Loucy (cell line): Measurements from ENCODE around the gene IMMT.

ENCODE experiments used
- H2AFZ ChIP-seq: fragments of 200-600 bp; sonication (generic); 2 replicates; pipeline ENCODE4 v1.6.0; 2016; ENCODE audit warnings: antibody characterized with exemption, mild to moderate bottlenecking, low read length, moderate library complexity
- H3F3A ChIP-seq: fragments of 200-600 bp; 2 replicates; pipeline ENCODE4 v1.6.0; 2016; ENCODE audit warnings: antibody characterized with exemption, low read depth, mild to moderate bottlenecking
- H3K27me3 ChIP-seq: fragments of 200-600 bp; sonication (generic); 2 replicates; pipeline ENCODE4 v1.6.1; 2014; ENCODE audit warnings: low read length, mild to moderate bottlenecking; ENCODE audit not compliant: insufficient read depth, poor library complexity, severe bottlenecking
- H3K36me3 ChIP-seq: fragments of 200-600 bp; sonication (generic); 2 replicates; pipeline ENCODE4 v1.6.1; 2016; ENCODE audit warnings: low read length; ENCODE audit not compliant: insufficient read depth
- H3K4me1 ChIP-seq: fragments of 200-600 bp; sonication (generic); 2 replicates; pipeline ENCODE4 v1.5.1; 2014; ENCODE audit warnings: low read length, mild to moderate bottlenecking; ENCODE audit not compliant: insufficient read depth, poor library complexity, severe bottlenecking
- H3K4me2 ChIP-seq: fragments of 200-600 bp; sonication (generic); 2 replicates; pipeline ENCODE4 v1.6.0; 2014; ENCODE audit warnings: antibody characterized with exemption, low read length, low read depth, mild to moderate bottlenecking; ENCODE audit not compliant: poor library complexity, severe bottlenecking
- H3K4me3 ChIP-seq: fragments of 200-600 bp; sonication (generic); 2 replicates; pipeline ENCODE4 v1.5.1; 2014; ENCODE audit warnings: low read length, mild to moderate bottlenecking, mixed read lengths; ENCODE audit not compliant: poor library complexity, severe bottlenecking
- H3K79me2 ChIP-seq: fragments of 200-600 bp; sonication (generic); 2 replicates; pipeline ENCODE4 v1.6.1; 2014; ENCODE audit warnings: low read length; ENCODE audit not compliant: insufficient read depth
- H3K9ac ChIP-seq: fragments of 200-600 bp; sonication (generic); 2 replicates; pipeline ENCODE4 v1.6.0; 2014; ENCODE audit warnings: mild to moderate bottlenecking, low read depth, low read length, moderate library complexity; ENCODE audit not compliant: poor library complexity, severe bottlenecking
- H3K9me2 ChIP-seq: fragments of 200-600 bp; sonication (generic); replicated peaks from 2 replicates; pipeline ENCODE4 v1.6.1; 2016; ENCODE audit warnings: low read depth, low read length, mixed read lengths
- H3K9me3 ChIP-seq: fragments of 200-600 bp; sonication (generic); 2 replicates; pipeline ENCODE4 v1.6.1; 2014; ENCODE audit warnings: mild to moderate bottlenecking, antibody characterized with exemption, low read length, low read depth; ENCODE audit not compliant: insufficient read depth
- H4K20me1 ChIP-seq: fragments of 200-600 bp; sonication (generic); 2 replicates; pipeline ENCODE4 v1.6.0; 2014; ENCODE audit warnings: antibody characterized with exemption, low read length, mild to moderate bottlenecking; ENCODE audit not compliant: insufficient read depth, poor library complexity, severe bottlenecking
- EZH2phosphoT487 ChIP-seq: fragments of 200-600 bp; IDR thresholded peaks from 2 replicates; pipeline ENCODE4 v1.6.1; 2018; ENCODE audit warnings: antibody characterized with exemption, mild to moderate bottlenecking, moderate library complexity, borderline replicate concordance
- TF ChIP-seq, protein P1 (sequence below): fragments of 200-600 bp; sonication (generic); conservative IDR thresholded peaks from 2 replicates; pipeline ENCODE4 v1.5.1; 2014; ENCODE audit warnings: mild to moderate bottlenecking, antibody characterized with exemption, low read length

The IMMT gene

DNA sequence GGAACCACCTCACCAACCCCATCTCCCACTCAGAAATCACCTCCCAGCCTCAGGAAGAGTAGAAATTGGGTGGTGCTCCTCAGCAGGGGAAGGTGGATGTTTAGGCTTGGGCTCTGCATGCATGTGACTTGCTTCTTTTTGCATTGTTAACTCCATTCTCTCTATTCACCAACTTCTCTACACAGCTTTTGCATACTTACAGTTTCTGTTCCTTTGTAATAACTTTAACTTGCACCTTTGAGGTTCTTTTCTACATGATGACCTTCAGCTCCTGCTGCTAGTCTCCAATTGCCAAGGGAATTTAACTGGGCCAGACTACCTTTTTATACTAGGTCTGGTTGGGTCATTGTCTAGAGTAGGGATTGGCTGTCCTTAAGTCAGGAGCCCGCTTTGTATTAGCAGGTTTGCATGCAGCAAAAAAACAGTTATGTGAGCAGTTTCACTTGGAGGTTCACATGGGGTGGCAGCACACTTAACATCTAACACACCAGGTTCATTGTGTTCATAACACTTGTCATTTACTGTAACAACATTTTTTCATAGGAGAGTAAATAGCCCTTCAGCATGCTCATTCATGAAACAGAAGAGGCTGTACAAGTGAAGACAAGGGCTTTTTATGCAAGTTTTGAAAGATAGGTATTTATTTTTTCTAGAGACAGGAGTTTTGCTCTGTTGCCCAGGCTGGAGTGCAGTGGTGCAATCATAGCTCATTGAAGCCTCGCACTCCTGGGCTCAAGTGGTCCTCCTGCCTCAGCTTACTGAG is 16.0 kb upstream of the IMMT start:
- TF ChIP-seq EZH2phosphoT487, result no peak
- TF ChIP-seq, protein P1, sequence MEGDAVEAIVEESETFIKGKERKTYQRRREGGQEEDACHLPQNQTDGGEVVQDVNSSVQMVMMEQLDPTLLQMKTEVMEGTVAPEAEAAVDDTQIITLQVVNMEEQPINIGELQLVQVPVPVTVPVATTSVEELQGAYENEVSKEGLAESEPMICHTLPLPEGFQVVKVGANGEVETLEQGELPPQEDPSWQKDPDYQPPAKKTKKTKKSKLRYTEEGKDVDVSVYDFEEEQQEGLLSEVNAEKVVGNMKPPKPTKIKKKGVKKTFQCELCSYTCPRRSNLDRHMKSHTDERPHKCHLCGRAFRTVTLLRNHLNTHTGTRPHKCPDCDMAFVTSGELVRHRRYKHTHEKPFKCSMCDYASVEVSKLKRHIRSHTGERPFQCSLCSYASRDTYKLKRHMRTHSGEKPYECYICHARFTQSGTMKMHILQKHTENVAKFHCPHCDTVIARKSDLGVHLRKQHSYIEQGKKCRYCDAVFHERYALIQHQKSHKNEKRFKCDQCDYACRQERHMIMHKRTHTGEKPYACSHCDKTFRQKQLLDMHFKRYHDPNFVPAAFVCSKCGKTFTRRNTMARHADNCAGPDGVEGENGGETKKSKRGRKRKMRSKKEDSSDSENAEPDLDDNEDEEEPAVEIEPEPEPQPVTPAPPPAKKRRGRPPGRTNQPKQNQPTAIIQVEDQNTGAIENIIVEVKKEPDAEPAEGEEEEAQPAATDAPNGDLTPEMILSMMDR, result no peak
- no peak overlapping the region for H3K9ac ChIP-seq

DNA sequence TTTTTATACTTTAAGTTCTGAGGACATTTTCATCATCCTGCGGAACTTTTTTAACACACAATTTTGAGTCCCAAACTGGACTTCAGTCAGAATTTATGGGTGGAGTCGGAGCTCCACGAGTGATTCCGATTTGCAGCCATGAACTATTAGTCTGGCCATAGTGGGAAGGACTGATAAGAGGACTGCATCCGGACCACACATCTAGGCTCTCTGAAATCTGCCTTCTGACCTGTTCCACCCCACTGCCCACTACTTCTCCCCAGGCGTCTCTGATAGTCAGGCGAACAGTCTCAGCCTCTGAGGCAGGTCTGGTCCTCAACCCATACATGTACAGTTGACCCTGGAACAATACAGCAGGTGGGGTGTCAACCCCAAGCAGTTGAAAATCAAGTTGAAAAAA is 9.2 kb upstream of the IMMT start:
- no peak overlapping the region for H3K4me2 ChIP-seq
- TF ChIP-seq, protein P1, result no peak
- TF ChIP-seq EZH2phosphoT487, result no peak
- no peaks in the 10 kb centered on the region for H4K20me1 ChIP-seq
- peaks cover 29% of the 10 kb centered on the region; the same call in 1 of the 2 replicates for H3K36me3 ChIP-seq
- no peaks in the 10 kb centered on the region for H3K27me3 ChIP-seq
- no peak overlapping the region for H3K4me3 ChIP-seq
- H3K9ac ChIP-seq, result no peak overlapping the region
- H3F3A ChIP-seq, result no peaks in the 10 kb centered on the region
- no peaks in the 10 kb centered on the region for H3K9me3 ChIP-seq
- peaks cover 37% of the 10 kb centered on the region for H3K79me2 ChIP-seq
- H3K4me1 ChIP-seq, result peaks cover 7% of the 10 kb centered on the region
- H2AFZ ChIP-seq, result no peak overlapping the region
- no peaks in the 10 kb centered on the region for H3K9me2 ChIP-seq

More for the DNA sequence above, 16.0 kb upstream of the IMMT start:
- no peaks in the 10 kb centered on the region for H4K20me1 ChIP-seq
- no peak overlapping the region for H2AFZ ChIP-seq
- no peaks in the 10 kb centered on the region for H3F3A ChIP-seq
- no peaks in the 10 kb centered on the region for H3K79me2 ChIP-seq
- H3K9me3 ChIP-seq, result no peaks in the 10 kb centered on the region
- H3K27me3 ChIP-seq, result no peaks in the 10 kb centered on the region
- H3K36me3 ChIP-seq, result peaks cover 70% of the 10 kb centered on the region
- H3K4me2 ChIP-seq, result no peak overlapping the region
- no peaks in the 10 kb centered on the region for H3K9me2 ChIP-seq
- H3K4me3 ChIP-seq, result no peak overlapping the region
- no peaks in the 10 kb centered on the region for H3K4me1 ChIP-seq

DNA sequence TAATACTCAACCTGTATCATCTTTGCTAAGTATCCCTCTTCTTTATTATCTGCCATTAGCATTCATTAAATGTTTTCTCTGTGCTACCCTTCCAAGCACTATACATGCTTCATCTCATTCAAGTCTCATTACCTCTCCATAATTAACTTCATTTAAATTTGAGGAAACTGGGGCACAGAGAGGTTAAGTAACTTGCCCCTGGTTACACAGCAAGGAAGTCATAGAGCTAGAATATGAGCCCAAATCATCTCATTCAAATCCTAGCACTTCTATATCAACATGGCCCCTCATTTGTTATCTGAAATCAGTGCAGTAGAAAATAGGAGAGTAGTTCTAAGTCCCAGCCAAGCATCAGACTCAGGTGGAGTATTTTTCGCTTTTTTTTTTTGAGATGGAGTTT is 8.4 kb upstream of the IMMT start:
- peaks cover 22% of the 10 kb centered on the region; the same call in 1 of the 2 replicates for H3K36me3 ChIP-seq
- H3K9me2 ChIP-seq, result no peaks in the 10 kb centered on the region
- peaks cover 38% of the 10 kb centered on the region for H3K79me2 ChIP-seq
- H3K4me2 ChIP-seq, result no peak overlapping the region
- no peak overlapping the region for H3K9ac ChIP-seq
- TF ChIP-seq, protein P1, result no peak
- TF ChIP-seq EZH2phosphoT487, result no peak
- H2AFZ ChIP-seq, result no peak overlapping the region
- H4K20me1 ChIP-seq, result no peaks in the 10 kb centered on the region
- H3K27me3 ChIP-seq, result no peaks in the 10 kb centered on the region
- no peaks in the 10 kb centered on the region for H3K9me3 ChIP-seq
- H3K4me3 ChIP-seq, result no peak overlapping the region
- no peaks in the 10 kb centered on the region for H3F3A ChIP-seq
- peaks cover 10% of the 10 kb centered on the region for H3K4me1 ChIP-seq
